Body of pancreas (tissue), 4 donors: Measurements from ENCODE around the gene LTBP4. TPM values are rescaled to one million over a fixed set of nuclear protein-coding genes. Genes with fewer than 3 reads are reported as not detected.

ENCODE experiments used
- ATAC-seq: fragments of 150-250 bp; one replicate; pipeline ENCODE4 v1.9.1; 2016
- DNase-seq, 4 donors: peaks; one replicate each; pipeline ENCODE4 v3.0.0-alpha.2; 2019
- H3K27ac ChIP-seq, 4 donors: fragments of 200-600 bp; sonication (generic); 1 replicate in 3 of 4; 2 replicates in 1 of 4; pipeline versions ENCODE4 v1.5.1 to v1.6.1; 2016 to 2019; ENCODE audit warnings: mild to moderate bottlenecking in 1 of 4, mixed read lengths in 1 of 4, moderate library complexity in 1 of 4
- H3K27me3 ChIP-seq, 2 donors: fragments of 200-600 bp; sonication (generic); one replicate each; pipeline ENCODE4 v1.6.0; 2016; ENCODE audit warnings: mild to moderate bottlenecking in 1 of 2
- H3K36me3 ChIP-seq, 2 donors: fragments of 200-600 bp; sonication (generic); replicated peaks in 1 of 2; 2 replicates each; pipeline ENCODE4 v1.5.1; 2016; ENCODE audit warnings: low read depth in 2 of 2; ENCODE audit not compliant: insufficient read depth in 1 of 2
- H3K4me1 ChIP-seq: fragments of 200-600 bp; sonication (generic); one replicate; pipeline ENCODE4 v1.6.0; 2016
- H3K4me3 ChIP-seq, 2 donors: fragments of 200-600 bp; sonication (generic); 1 replicate in 1 of 2; 2 replicates in 1 of 2; pipeline ENCODE4 v1.5.1; 2016 to 2019
- H3K9me3 ChIP-seq, 3 donors: fragments of 200-600 bp; sonication (generic); 1 replicate in 2 of 3; 2 replicates in 1 of 3; pipeline ENCODE4 v1.5.1; 2016
- POLR2A ChIP-seq, 3 donors: fragments of 450-650 bp; IDR thresholded peaks; one replicate each; pipeline ENCODE4 v1.6.1; 2016; ENCODE audit warnings: antibody characterized with exemption in 3 of 3, mild to moderate bottlenecking in 2 of 3
- WGBS, 2 donors: methylation state at CpG; one replicate each; pipeline ENCODE4 v1.1.5; 2017; 5-methylcytosine and 5-hydroxymethylcytosine counted together
- intact Hi-C: fragments of 100-400 bp; cut with DNase I; formaldehyde crosslinking; loops from one replicate; pipeline ENCODE4 v1.15.1; 2023
- total RNA-seq, 2 donors: library from RNA; depleted of rRNA; stranded (reverse); fragments of >200 nt; gene quantifications; one replicate each; pipeline ENCODE4 v1.1.0, GENCODE V29; 2016
- TF ChIP-seq, protein P1 (sequence below), 7 experiments: fragments of 450-650 bp in 4 of 7; fragments of 200-600 bp in 3 of 7; sonication (generic) in 3 of 7; IDR thresholded peaks; one replicate each; pipeline ENCODE4 v1.5.1; 2016 to 2019; ENCODE audit warnings: antibody characterized with exemption in 7 of 7

Gene LTBP4
- total RNA-seq, 2 donors from 2014 or later: 45.1 to 195 TPM

- Histone ChIP-seq H3K36me3 (no peaks in the 10 kb centered on the region), H3K27me3 (no peaks in the 10 kb centered on the region), H3K9me3 (no peaks in the 10 kb centered on the region), H3K27ac (peak overlapping the region in 1 of 4 donors; percentile 23), H3K4me3 (no peak overlapping the region), H3K4me1 (peaks cover 20% of the 10 kb centered on the region)
- peak in 2 of 4 donors; percentile 36 to 40 for DNase-seq
- no peak for ATAC-seq
- intact Hi-C loops: no loop called here
- TF ChIP-seq, protein P1, sequence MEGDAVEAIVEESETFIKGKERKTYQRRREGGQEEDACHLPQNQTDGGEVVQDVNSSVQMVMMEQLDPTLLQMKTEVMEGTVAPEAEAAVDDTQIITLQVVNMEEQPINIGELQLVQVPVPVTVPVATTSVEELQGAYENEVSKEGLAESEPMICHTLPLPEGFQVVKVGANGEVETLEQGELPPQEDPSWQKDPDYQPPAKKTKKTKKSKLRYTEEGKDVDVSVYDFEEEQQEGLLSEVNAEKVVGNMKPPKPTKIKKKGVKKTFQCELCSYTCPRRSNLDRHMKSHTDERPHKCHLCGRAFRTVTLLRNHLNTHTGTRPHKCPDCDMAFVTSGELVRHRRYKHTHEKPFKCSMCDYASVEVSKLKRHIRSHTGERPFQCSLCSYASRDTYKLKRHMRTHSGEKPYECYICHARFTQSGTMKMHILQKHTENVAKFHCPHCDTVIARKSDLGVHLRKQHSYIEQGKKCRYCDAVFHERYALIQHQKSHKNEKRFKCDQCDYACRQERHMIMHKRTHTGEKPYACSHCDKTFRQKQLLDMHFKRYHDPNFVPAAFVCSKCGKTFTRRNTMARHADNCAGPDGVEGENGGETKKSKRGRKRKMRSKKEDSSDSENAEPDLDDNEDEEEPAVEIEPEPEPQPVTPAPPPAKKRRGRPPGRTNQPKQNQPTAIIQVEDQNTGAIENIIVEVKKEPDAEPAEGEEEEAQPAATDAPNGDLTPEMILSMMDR (IDR thresholded peaks at IDR 0.05): no peak
- TF ChIP-seq POLR2A (IDR thresholded peaks at IDR 0.05): no peak
- 29 to 47% methylated on average over 16 to 50 of the region's 50 CpGs for WGBS, 2 donors
Measured at GRCh38 chr19:40612831-40613689, 11.9 kb downstream of the LTBP4 start.

GRCh38 chr19:40613690-40614621 is 12.8 kb downstream of the LTBP4 start:
- WGBS, 2 donors: 18 to 42% methylated on average over 56 to 61 of the region's 67 CpGs
- Histone ChIP-seq H3K4me1 (peaks cover 17% of the 10 kb centered on the region), H3K27ac (peak overlapping the region in 1 of 4 donors; percentile 23), H3K36me3 (no peaks in the 10 kb centered on the region), H3K9me3 (no peaks in the 10 kb centered on the region), H3K4me3 (no peak overlapping the region), H3K27me3 (no peaks in the 10 kb centered on the region)
- DNase-seq (peak in 3 of 4 donors; percentile 60 to 75 (median 61)), ATAC-seq (no peak)
- TF ChIP-seq, protein P1 (IDR thresholded peaks at IDR 0.05): no peak
- intact Hi-C loops: no loop called here

DNA sequence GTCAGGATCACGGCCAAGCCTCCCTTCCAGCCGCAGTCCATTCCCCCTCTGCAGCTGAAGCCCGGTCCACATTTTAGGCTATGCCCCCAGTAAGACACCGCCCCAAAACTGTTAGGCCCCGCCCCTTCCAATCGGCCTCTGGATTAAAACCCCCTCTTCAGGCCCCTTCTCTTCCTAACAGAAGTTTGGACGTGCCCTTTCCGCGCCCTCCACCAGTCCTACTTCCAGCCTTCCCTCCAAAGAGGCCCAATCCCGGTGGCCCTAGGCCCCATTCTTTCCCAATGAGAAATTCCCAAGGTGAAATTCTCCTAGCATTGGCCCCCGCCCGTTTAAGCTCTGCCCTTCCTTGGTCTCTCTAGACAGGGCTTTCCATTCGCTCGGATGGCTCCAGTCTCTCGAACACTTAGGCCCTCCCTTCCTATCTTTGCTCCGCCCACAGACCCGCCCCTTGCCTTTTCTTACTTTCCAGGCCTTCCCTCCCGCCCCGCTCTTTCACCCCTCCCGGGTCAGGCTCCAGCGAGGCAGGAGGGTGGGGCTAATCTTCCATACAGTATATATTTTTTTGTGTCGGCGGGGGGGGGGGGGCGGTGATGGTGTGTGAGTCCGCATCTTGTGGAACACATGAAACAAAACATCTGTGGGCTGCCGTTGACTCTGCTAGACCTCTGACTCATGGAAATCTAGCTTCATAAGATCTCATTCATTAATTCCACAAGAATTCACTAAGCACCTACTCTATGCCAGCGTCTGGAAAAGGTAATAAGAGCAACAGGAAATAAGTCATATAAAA is 13.6 kb downstream of the LTBP4 start:
- ATAC-seq (no peak), DNase-seq (peak in 3 of 4 donors; percentile 53 to 72 (median 56))
- Histone ChIP-seq H3K4me3 (no peak overlapping the region), H3K36me3 (no peaks in the 10 kb centered on the region), H3K27ac (peak overlapping the region in 2 of 4 donors; percentile 7 to 11), H3K27me3 (no peaks in the 10 kb centered on the region), H3K4me1 (peaks cover 11% of the 10 kb centered on the region), H3K9me3 (no peaks in the 10 kb centered on the region)
- TF ChIP-seq, protein P1 (IDR thresholded peaks at IDR 0.05): no peak
- no peak for TF ChIP-seq POLR2A (IDR thresholded peaks at IDR 0.05)
- intact Hi-C loops: no loop called here
- 42 to 57% methylated on average over 27 of the region's 27 CpGs for WGBS, 2 donors

GRCh38 chr19:40616178-40616577 is 15.0 kb downstream of the LTBP4 start:
- Histone ChIP-seq H3K4me3 (no peak overlapping the region), H3K36me3 (no peaks in the 10 kb centered on the region), H3K9me3 (no peaks in the 10 kb centered on the region), H3K27ac (no peak overlapping the region), H3K27me3 (no peaks in the 10 kb centered on the region), H3K4me1 (no peaks in the 10 kb centered on the region)
- intact Hi-C loops: no loop called here
- DNase-seq: no peak
- TF ChIP-seq POLR2A (IDR thresholded peaks at IDR 0.05): no peak
- TF ChIP-seq, protein P1 (IDR thresholded peaks at IDR 0.05): no peak
- 79 to 92% methylated on average over 5 of the region's 5 CpGs for WGBS, 2 donors
- no peak for ATAC-seq
